ENCODE results near the gene SHROOM3.

- TF ChIP-seq, protein P1, sequence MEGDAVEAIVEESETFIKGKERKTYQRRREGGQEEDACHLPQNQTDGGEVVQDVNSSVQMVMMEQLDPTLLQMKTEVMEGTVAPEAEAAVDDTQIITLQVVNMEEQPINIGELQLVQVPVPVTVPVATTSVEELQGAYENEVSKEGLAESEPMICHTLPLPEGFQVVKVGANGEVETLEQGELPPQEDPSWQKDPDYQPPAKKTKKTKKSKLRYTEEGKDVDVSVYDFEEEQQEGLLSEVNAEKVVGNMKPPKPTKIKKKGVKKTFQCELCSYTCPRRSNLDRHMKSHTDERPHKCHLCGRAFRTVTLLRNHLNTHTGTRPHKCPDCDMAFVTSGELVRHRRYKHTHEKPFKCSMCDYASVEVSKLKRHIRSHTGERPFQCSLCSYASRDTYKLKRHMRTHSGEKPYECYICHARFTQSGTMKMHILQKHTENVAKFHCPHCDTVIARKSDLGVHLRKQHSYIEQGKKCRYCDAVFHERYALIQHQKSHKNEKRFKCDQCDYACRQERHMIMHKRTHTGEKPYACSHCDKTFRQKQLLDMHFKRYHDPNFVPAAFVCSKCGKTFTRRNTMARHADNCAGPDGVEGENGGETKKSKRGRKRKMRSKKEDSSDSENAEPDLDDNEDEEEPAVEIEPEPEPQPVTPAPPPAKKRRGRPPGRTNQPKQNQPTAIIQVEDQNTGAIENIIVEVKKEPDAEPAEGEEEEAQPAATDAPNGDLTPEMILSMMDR (IDR thresholded peaks at IDR 0.05): no peak
- TF ChIP-seq POLR2A (IDR thresholded peaks at IDR 0.05): no peak
Measured at GRCh38 chr4:76745240-76745639, 310.2 kb downstream of the SHROOM3 start.
